Measurements from ENCODE around the gene DUSP12.
A peak's percentile ranks its signal among the peaks of the same experiment; 100 is the strongest.

The DUSP12 gene

DNA sequence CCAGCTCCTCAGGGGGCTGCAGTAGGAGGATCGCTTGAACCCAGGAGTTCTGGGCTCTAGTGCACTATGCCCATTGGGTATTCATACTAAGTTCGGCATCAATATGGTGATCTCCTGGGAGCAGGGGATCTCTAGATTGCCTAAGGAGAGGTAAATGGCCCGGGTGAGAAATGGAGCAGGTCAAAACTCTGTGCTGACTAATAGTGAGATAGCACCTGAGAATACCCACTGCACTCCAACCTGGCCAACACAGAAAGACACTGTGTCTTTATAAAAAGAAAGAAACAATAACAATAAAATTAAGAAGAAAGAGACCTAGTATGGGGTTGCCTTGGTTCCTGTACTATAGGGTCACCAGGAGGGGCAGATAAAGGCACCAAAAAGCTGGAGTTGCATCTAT is 13.7 kb upstream of the DUSP12 start:
- no peak for DNase-seq (ENCODE audit: low read depth)
- no peak overlapping the region for H3K4me3 ChIP-seq (ENCODE audit: control insufficient read depth, low read depth, low read length)
- TF ChIP-seq, protein P1, sequence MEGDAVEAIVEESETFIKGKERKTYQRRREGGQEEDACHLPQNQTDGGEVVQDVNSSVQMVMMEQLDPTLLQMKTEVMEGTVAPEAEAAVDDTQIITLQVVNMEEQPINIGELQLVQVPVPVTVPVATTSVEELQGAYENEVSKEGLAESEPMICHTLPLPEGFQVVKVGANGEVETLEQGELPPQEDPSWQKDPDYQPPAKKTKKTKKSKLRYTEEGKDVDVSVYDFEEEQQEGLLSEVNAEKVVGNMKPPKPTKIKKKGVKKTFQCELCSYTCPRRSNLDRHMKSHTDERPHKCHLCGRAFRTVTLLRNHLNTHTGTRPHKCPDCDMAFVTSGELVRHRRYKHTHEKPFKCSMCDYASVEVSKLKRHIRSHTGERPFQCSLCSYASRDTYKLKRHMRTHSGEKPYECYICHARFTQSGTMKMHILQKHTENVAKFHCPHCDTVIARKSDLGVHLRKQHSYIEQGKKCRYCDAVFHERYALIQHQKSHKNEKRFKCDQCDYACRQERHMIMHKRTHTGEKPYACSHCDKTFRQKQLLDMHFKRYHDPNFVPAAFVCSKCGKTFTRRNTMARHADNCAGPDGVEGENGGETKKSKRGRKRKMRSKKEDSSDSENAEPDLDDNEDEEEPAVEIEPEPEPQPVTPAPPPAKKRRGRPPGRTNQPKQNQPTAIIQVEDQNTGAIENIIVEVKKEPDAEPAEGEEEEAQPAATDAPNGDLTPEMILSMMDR (conservative IDR thresholded peaks at IDR 0.05; ENCODE audit: control insufficient read depth, insufficient read depth, low read depth, low read length): no peak

DNA sequence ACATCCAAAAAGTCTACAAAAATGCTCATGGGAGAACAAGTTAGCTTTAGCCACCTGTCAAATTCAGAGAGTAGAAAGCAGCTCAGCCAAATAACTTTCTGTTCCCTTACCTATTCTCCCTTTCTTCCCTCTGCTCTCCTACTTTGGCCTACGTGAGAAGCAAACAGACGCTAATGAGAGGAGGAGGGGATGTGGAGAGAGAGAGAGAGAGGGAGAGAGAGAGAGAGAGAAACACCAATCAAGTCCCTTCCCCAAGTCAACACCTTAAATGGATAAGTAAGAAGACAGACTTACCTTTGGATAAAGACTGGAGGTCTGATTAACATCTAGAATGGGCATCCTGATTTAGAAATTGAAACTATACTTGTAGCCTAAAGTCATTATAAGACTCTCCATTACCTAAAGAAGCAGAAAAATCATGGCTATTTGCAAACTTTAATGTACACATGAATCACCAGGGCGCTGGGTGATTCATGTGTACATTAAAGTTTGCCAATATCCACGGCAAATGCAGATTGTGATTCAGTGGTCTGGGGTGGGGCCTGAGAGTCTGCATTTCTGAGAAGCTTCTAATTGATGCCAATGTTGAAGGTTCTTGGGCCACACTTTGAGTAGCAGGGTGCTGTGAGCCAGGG is 13.1 kb upstream of the DUSP12 start:
- no peak overlapping the region for H3K4me3 ChIP-seq (ENCODE audit: control insufficient read depth, low read depth, low read length)
- peak; percentile 68 for DNase-seq (ENCODE audit: low read depth)
- TF ChIP-seq, protein P1 (conservative IDR thresholded peaks at IDR 0.05; ENCODE audit: control insufficient read depth, insufficient read depth, low read depth, low read length): no peak

DNA sequence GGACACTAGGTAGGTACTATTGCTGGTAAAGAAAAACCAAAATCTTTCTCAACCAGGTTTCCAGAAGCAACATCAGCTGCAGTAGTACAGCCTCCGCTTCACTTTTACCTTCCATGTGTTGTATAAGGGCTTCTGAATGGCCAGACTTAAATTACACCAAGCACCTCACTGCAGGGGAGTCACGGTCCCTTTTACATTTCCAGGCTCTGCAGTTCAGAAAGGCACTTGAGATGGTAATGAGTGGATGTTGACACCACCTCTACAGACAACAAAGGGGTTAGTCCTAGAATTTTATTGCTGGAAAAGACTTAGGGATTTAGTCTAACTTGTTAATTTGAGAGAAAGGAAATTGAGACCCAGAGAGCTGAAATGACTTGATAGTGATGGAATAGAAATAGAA is 12.0 kb upstream of the DUSP12 start:
- TF ChIP-seq, protein P1 (conservative IDR thresholded peaks at IDR 0.05; ENCODE audit: control insufficient read depth, insufficient read depth, low read depth, low read length): no peak
- H3K4me3 ChIP-seq (ENCODE audit: control insufficient read depth, low read depth, low read length): no peak overlapping the region
- DNase-seq (ENCODE audit: low read depth): no peak

DNA sequence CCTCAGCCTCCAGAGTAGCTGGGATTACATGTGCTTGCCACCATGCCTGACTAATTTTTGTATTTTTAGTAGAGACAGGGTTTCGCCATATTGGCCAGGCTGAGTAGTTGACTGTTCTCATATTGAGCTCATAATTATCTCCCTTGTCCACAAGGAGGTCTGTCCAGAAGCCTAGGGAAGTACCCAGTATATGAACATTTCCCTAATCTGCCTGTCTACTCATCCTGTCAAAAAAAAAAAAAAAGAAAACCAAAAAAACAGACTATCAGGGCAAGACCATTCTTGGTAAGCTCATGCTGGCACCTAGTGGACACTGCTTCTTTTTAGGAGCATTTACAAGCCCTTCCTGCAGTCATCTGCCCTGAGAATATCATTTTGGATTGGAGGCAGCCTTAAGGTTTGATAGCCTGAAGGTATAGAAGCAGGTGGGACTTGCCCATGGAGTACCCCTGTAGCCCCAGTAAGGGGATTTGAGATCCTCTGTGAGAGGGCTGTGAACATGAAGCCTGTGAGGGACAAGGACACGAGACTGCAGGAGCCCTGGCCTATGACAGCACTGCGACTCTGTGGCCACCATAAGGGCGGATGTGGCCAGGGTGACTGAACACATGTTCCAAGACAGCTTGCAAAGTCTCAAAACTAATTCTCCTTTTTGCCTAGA is 10.8 kb upstream of the DUSP12 start:
- no peak overlapping the region for H3K4me3 ChIP-seq (ENCODE audit: control insufficient read depth, low read depth, low read length)
- peak; percentile 91 for DNase-seq (ENCODE audit: low read depth)
- TF ChIP-seq, protein P1 (conservative IDR thresholded peaks at IDR 0.05; ENCODE audit: control insufficient read depth, insufficient read depth, low read depth, low read length): peak; percentile 85

DNA sequence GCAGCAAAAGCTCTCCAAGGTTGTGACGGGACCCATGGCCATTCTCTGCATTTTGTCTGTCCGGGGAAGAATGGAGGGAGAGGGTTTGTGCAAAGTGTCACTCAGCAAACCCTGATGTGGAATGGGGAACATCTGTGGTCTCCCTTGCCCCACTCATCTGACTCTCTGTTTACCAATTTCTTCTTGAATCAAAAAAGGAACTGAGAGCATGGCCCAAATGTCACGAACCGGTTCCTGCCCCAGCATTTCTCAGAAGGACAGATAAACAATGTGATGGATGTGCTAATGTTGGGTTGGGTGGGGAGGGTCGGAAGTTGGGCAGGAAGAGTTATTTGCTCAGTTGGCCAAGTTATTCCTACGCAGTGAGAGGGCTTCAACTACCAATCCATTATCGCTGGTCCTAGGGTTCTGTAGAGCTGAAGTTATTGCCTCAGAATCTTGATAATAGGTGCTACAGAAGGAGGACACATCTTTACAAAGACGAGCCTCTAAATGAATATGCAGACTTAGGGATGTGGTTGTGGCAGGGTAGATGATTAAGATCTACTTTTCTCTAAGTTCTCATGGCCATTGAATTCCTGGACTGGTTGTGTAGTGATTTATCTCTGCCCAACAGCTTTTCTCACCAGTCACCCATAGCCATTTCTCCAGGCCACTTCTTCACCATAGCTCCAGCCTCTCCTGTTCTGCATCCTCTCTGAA is 9.6 kb upstream of the DUSP12 start:
- TF ChIP-seq, protein P1 (conservative IDR thresholded peaks at IDR 0.05; ENCODE audit: control insufficient read depth, insufficient read depth, low read depth, low read length): no peak
- no peak overlapping the region for H3K4me3 ChIP-seq (ENCODE audit: control insufficient read depth, low read depth, low read length)
- DNase-seq (ENCODE audit: low read depth): no peak

DNA sequence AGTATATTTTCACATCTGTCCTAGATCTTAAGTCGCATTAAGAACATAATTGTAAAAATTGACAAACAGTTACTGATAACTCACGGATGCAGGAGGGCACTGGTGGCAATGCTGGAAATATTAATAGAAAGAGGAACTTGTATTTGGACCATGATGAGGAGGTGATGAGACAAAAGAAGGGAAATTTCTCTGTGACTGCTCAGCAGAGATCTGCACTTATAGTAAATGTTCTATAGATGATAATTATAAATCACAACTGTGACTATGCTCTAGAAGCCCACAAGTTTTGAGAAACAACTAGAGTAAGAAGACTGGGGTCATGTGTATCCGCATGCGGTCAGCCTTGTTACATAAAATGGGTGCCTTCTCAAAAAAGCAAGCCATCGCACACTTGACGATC is 8.7 kb upstream of the DUSP12 start:
- TF ChIP-seq, protein P1 (conservative IDR thresholded peaks at IDR 0.05; ENCODE audit: control insufficient read depth, insufficient read depth, low read depth, low read length): no peak
- no peak overlapping the region for H3K4me3 ChIP-seq (ENCODE audit: control insufficient read depth, low read depth, low read length)
- DNase-seq (ENCODE audit: low read depth): no peak
